ENCODE results near the gene GPR89A. TPM values are rescaled to one million over a fixed set of nuclear protein-coding genes. Genes with fewer than 3 reads are reported as not detected.
"Not testable (repeated sequence)": the region's sequence is repeated elsewhere in the genome, so short reads cannot be mapped to it uniquely, and the experiment has no call there.

The GPR89A gene
- total RNA-seq = 10 to 100 TPM; 14.1 to 29.0 (median 23.7) TPM

GRCh38 chr1:145607833-145608733 is at the start of gene GPR89A:
Gene GPR89A (plus strand): TSS chr1:145607988. CDS start chr1:145608134, 146 bp downstream.
- H3K4me3 ChIP-seq = peak within 1 kb of the TSS; percentile 56 to 94 (median 89)
- in situ Hi-C loops (cut with MboI; ENCODE audit: low pct_unique_long_range_greater_than_20kb in 2 of 9, low sequenced_read_pairs in 9 of 9, unreplicated experiment in 9 of 9); H3K4me1 ChIP-seq (replicated peaks in 1 of 2): not testable (repeated sequence)
- ATAC-seq (replicated peaks in 6 of 8) = peak; percentile 97 to 99 (median 99)
- peak within 1 kb of the TSS in 1 of 2 donors; percentile 66 for H3K27ac ChIP-seq
- 0% methylated on average over 1 to 2 of the region's 71 CpGs; no CpG with 5 or more reads in 8 of the 10 experiments for WGBS, 10 experiments

GRCh38 chr1:145586820-145587219 is 21.0 kb upstream of the GPR89A start:
- in situ Hi-C loops (cut with MboI; ENCODE audit: low pct_unique_long_range_greater_than_20kb in 2 of 9, low sequenced_read_pairs in 9 of 9, unreplicated experiment in 9 of 9) = not testable (repeated sequence)

GRCh38 chr1:145590806-145591205 is 17.0 kb upstream of the GPR89A start:
- H3K4me1 ChIP-seq (replicated peaks in 1 of 2); H3K27ac ChIP-seq; ATAC-seq (replicated peaks in 6 of 8); H3K4me3 ChIP-seq; in situ Hi-C loops (cut with MboI; ENCODE audit: low pct_unique_long_range_greater_than_20kb in 2 of 9, low sequenced_read_pairs in 9 of 9, unreplicated experiment in 9 of 9): not testable (repeated sequence)
- WGBS, 10 experiments = no CpG with 5 or more reads among the region's 7 CpGs

More at GRCh38 chr1:145586820-145587219, 21.0 kb upstream of the GPR89A start:
- ATAC-seq (replicated peaks in 6 of 8); H3K27ac ChIP-seq; H3K4me3 ChIP-seq; H3K4me1 ChIP-seq (replicated peaks in 1 of 2): not testable (repeated sequence)
- WGBS, 10 experiments = no CpG with 5 or more reads among the region's 5 CpGs

DNA sequence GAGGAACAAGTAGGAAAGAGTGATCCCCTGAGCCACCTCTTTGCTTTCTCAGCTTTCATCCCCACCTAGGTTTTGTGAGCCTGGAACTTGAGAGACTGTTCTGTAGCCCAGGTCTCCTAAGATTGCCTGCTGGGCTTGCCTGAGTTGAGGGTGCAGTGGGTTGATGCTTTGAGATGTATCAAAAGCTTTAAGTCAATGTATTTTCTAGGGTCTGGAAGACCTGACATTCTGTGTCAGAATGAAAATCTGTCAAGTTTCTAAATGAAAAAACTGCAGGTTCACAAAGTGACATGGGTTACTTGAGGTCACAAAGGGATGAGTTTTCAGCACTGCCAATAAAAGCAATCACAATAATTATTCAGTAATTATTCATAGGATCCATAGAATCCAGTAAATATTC is 15.4 kb upstream of the GPR89A start:
- H3K27ac ChIP-seq; ATAC-seq (replicated peaks in 6 of 8); H3K4me3 ChIP-seq; in situ Hi-C loops (cut with MboI; ENCODE audit: low pct_unique_long_range_greater_than_20kb in 2 of 9, low sequenced_read_pairs in 9 of 9, unreplicated experiment in 9 of 9); H3K4me1 ChIP-seq (replicated peaks in 1 of 2): not testable (repeated sequence)

GRCh38 chr1:145595421-145595820 is 12.4 kb upstream of the GPR89A start:
- in situ Hi-C loops (cut with MboI; ENCODE audit: low pct_unique_long_range_greater_than_20kb in 2 of 9, low sequenced_read_pairs in 9 of 9, unreplicated experiment in 9 of 9); H3K27ac ChIP-seq; H3K4me3 ChIP-seq; H3K4me1 ChIP-seq (replicated peaks in 1 of 2): not testable (repeated sequence)
- peak in 1 of 8 experiments; percentile 13 for ATAC-seq (replicated peaks in 6 of 8)

DNA sequence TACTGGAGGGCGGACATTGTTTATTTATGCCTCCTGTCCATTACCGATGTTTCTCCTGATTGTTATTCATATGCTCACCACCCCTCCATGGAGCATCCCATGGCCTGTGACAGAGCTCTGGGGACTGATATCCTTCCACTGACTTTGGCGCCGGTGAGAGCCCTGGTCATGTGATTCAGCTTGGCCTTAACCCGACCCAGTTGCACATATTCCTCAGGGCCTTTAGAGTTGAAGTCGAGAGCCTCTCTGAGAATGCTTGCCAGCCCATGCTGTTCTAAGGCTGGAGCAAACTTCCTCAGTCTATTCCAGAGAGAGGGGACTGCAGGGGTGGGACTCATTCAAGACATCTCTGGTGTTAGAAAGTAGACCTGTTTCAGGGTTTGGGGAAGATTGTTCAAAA is 11.6 kb upstream of the GPR89A start:
- ATAC-seq (replicated peaks in 6 of 8); H3K4me1 ChIP-seq (replicated peaks in 1 of 2); H3K4me3 ChIP-seq; H3K27ac ChIP-seq; in situ Hi-C loops (cut with MboI; ENCODE audit: low pct_unique_long_range_greater_than_20kb in 2 of 9, low sequenced_read_pairs in 9 of 9, unreplicated experiment in 9 of 9): not testable (repeated sequence)
- 65 to 93% (median 71%) methylated on average over 2 to 6 of the region's 6 CpGs; no CpG with 5 or more reads in 2 of the 10 experiments for WGBS, 10 experiments

DNA sequence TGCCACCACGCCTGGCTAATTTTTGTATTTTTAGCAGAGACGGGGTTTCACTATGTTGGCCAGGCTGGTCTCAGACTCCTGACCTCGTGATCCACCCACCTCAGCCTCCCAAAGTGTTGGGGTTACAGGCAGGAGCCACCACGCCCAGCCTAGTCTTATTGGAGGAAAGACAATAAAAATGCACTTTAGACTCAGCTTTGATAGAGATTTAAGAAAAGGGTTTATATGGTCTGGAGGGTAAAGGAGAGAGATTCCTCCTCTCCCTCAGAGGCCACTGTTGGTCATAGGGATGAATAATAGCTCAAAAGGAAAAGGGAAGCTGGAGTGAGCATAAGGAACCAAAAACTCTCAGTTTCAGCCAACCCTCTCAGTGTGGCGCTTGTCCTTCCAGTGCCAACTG is 8.4 kb upstream of the GPR89A start:
- ATAC-seq (replicated peaks in 6 of 8); H3K4me1 ChIP-seq (replicated peaks in 1 of 2); H3K27ac ChIP-seq; H3K4me3 ChIP-seq; in situ Hi-C loops (cut with MboI; ENCODE audit: low pct_unique_long_range_greater_than_20kb in 2 of 9, low sequenced_read_pairs in 9 of 9, unreplicated experiment in 9 of 9): not testable (repeated sequence)
- 60 to 100% (median 73%) methylated on average over 1 to 5 of the region's 5 CpGs; no CpG with 5 or more reads in 3 of the 10 experiments for WGBS, 10 experiments

GRCh38 chr1:145601593-145601992 is 6.2 kb upstream of the GPR89A start:
- ATAC-seq (replicated peaks in 6 of 8) = no peak
- H3K27ac ChIP-seq = no peak overlapping the region

GRCh38 chr1:145606840-145607239 is 948 bp upstream of the GPR89A start:
- in situ Hi-C loops (cut with MboI; ENCODE audit: low pct_unique_long_range_greater_than_20kb in 2 of 9, low sequenced_read_pairs in 9 of 9, unreplicated experiment in 9 of 9); H3K27ac ChIP-seq; ATAC-seq (replicated peaks in 6 of 8); H3K4me1 ChIP-seq (replicated peaks in 1 of 2); H3K4me3 ChIP-seq: not testable (repeated sequence)
- WGBS, 10 experiments = no CpG with 5 or more reads among the region's 5 CpGs

More at GRCh38 chr1:145601593-145601992, 6.2 kb upstream of the GPR89A start:
- 56 to 88% (median 71%) methylated on average over 1 of the region's 1 CpG; no CpG with 5 or more reads in 5 of the 10 experiments for WGBS, 10 experiments
- in situ Hi-C loops (cut with MboI; ENCODE audit: low pct_unique_long_range_greater_than_20kb in 2 of 9, low sequenced_read_pairs in 9 of 9, unreplicated experiment in 9 of 9) = no loop called here
- Histone ChIP-seq H3K4me1 (replicated peaks in 1 of 2) (no peaks in the 10 kb centered on the region), H3K4me3 (no peak overlapping the region)

- ATAC-seq (replicated peaks in 6 of 8); H3K27ac ChIP-seq; in situ Hi-C loops (cut with MboI; ENCODE audit: low pct_unique_long_range_greater_than_20kb in 2 of 9, low sequenced_read_pairs in 9 of 9, unreplicated experiment in 9 of 9); H3K4me1 ChIP-seq (replicated peaks in 1 of 2); H3K4me3 ChIP-seq: not testable (repeated sequence)
- no CpG with 5 or more reads among the region's 11 CpGs for WGBS, 10 experiments
These were observed 499 bp upstream of the GPR89A start for GRCh38 chr1:145607289-145607688.

DNA sequence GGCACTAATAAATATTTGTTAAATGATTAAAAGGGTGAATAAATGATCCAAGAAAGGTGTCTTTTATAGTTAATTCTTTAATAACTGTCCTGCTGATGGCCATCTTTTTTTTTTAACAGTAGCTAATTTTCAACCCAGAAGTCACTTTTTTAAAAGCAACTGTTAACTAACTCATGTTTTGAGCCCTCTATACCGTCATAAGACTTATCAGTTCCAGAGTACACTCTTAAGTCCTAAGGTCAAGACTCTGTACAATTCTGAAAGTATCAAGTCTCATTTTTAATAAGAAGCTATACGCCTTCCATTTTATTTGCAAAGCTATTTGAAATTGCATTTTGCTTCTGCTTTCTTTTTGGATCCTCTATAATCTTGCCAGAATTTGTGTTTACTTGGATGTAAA is 3.0 kb downstream of the GPR89A start:
- ATAC-seq (replicated peaks in 6 of 8); H3K4me3 ChIP-seq; H3K27ac ChIP-seq; in situ Hi-C loops (cut with MboI; ENCODE audit: low pct_unique_long_range_greater_than_20kb in 2 of 9, low sequenced_read_pairs in 9 of 9, unreplicated experiment in 9 of 9); H3K4me1 ChIP-seq (replicated peaks in 1 of 2): not testable (repeated sequence)
- 60 to 100% methylated on average over 1 of the region's 2 CpGs; no CpG with 5 or more reads in 8 of the 10 experiments for whole genome bisulfite sequencing, 10 experiments

GRCh38 chr1:145620073-145620472 is 12.3 kb downstream of the GPR89A start:
- H3K4me1 ChIP-seq (replicated peaks in 1 of 2); H3K4me3 ChIP-seq; H3K27ac ChIP-seq; ATAC-seq (replicated peaks in 6 of 8); in situ Hi-C loops (cut with MboI; ENCODE audit: low pct_unique_long_range_greater_than_20kb in 2 of 9, low sequenced_read_pairs in 9 of 9, unreplicated experiment in 9 of 9): not testable (repeated sequence)
- no CpG with 5 or more reads among the region's 1 CpG for WGBS, 10 experiments

DNA sequence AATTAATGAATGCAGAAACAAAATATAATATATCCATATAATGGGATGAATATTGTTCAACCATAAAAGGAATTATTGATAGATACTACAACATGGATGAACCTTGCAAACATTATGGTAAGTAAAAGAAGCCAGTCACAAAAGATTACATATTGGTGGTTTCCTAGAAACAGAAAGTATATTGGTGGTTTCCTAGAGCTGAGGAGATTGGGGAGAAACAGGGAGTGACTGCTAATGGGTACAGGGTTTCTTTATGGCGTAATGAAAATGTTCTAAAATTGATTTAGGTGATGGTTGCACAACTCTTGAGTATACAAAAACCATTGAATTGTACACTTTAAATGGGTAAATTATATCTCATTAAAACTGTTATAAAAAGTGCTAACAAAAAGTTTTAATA is 14.4 kb downstream of the GPR89A start:
- no CpG with 5 or more reads among the region's 1 CpG for WGBS, 10 experiments
- in situ Hi-C loops (cut with MboI; ENCODE audit: low pct_unique_long_range_greater_than_20kb in 2 of 9, low sequenced_read_pairs in 9 of 9, unreplicated experiment in 9 of 9); H3K4me3 ChIP-seq; H3K27ac ChIP-seq; H3K4me1 ChIP-seq (replicated peaks in 1 of 2); ATAC-seq (replicated peaks in 6 of 8): not testable (repeated sequence)

- H3K4me3 ChIP-seq; in situ Hi-C loops (cut with MboI; ENCODE audit: low pct_unique_long_range_greater_than_20kb in 2 of 9, low sequenced_read_pairs in 9 of 9, unreplicated experiment in 9 of 9); H3K27ac ChIP-seq; ATAC-seq (replicated peaks in 6 of 8); H3K4me1 ChIP-seq (replicated peaks in 1 of 2): not testable (repeated sequence)
- WGBS, 10 experiments = 100% methylated on average over 1 of the region's 1 CpG; no CpG with 5 or more reads in 9 of the 10 experiments
These were observed 28.4 kb downstream of the GPR89A start for GRCh38 chr1:145636237-145636636.

Measured in motor neuron (in vitro differentiated cells).